DMS 273 (cell line): Measurements from ENCODE around the gene CYP51A1.
"Not testable (repeated sequence)": the region's sequence is repeated elsewhere in the genome, so short reads cannot be mapped to it uniquely, and the experiment has no call there.

Experiments
- DNase-seq: peaks from one replicate; lab custom pipeline; 2025; ENCODE audit not compliant: unreplicated experiment; lab: John Stamatoyannopoulos, UW

CYP51A1 gene

GRCh38 chr7:92134271-92135051 lies at the start of gene CYP51A1:
Gene CYP51A1 (minus strand): TSS chr7:92134477. CDS start chr7:92134364, 113 bp downstream.
- DNase-seq, result peak; percentile 99

DNA sequence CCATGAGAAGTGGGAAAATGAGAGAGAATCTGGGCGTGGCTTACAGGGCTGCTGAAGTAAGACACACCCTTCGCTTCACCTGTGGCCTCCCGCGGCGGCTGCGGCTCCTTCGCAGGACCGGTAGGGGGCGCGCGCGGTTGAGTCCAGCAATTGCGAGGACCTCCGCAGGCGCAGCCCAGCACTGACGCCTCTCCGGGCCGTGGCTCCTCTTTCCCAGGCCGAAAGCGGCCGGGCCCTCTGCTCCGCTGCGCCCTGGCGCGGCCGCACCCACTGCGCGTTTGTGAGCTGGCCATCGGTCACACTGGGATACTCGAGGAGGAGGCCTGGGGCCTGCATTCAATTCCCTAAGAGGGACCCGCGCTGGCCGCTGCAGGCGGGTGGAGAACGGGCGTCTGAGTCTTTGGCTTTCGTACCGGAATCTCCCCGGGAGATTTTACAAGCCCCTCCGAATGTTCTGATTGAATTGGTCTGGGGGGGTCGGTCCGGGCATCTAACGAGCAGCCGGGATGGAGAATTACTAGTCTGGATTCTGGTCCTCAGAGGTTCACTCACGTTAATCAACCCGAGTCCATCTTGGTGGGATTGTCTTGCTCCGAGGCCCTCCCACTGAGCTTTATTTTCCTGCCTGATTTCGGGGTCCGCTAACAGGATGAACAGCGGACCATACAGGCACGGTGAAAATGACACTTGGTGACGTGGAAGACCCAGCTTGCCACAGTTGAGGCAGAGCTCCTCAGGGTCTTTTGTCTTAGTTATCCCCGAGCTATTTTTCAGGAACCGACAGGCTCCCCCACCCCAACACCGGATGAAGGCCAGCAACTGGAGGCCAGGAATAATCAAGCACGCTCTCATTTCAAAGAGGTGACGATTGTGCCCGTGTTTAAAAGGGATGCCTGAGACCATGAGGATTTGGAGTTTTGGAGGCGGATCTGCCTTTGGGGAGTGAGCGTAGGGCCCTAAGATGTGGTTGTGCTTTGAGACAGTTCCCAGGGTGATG lies 44.9 kb upstream of the CYP51A1 start, which contains the start of gene LRRD1:
TSS of gene LRRD1 (minus strand) at position 215 of the 997 bp plus-strand sequence. CDS start 13,940 bp downstream, outside the sequence.
- peak; percentile 95 for DNase-seq

DNA sequence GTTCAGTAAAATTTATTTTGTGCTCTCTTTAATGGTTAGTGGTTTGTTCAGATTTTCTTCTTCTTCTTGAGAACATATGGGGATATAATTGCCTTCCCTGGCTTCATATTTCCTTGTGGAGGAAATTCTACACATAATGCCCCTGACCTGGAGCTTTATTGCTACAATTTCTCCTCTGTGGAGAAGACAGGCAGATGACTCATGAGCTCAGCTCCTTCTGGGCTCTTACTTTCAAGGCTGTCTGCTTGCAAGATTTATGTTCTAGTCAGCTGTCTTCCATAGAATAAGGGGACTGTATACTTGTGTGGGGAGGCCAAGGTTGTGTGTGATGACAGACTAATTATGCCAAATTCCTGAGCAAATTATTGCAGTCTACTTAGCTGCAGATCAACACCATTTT lies 43.1 kb upstream of the CYP51A1 start:
- peak; percentile 70 for DNase-seq

DNA sequence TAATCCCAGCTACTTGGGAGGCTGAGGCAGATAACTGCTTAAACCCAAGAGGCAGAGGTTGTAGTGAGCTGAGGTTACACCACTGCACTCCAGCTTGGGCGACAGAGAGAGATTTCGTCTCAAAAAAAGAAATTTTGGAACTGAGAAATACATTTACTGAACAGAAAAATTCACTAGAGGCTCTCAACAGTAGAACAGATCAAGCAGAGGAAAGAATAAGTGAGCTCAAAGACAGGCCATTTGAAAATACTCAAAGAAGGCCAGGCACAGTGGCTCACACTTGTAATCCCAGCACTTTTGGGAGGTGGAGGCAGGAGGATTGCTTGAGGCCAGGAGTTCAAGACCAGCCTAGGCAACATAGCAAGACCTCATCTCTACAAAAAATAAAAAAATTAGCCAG lies 35.3 kb upstream of the CYP51A1 start:
- not testable (repeated sequence) for DNase-seq

- no peak for DNase-seq
Measured at GRCh38 chr7:92161271-92161670, 27.0 kb upstream of the CYP51A1 start.

GRCh38 chr7:92158660-92159575 lies 24.6 kb upstream of the CYP51A1 start:
- DNase-seq, result no peak

DNA sequence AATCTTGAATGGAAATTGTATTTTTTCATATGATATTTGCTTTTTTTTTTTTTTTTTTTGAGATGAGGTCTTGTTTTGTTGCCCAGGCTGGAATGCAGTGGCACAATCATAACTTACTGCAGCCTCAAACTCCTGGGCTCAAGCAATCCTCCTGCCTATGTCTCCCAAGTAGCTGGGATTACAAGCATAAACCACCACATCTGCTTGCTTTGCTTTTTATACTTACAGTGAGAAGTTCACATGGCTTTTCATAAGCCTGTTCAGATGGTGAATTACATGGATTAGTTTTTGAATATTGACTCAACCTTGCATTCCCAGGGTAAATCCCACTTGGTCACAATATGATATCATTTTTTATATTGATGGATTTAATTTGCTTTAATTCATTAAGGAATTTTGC lies 22.7 kb upstream of the CYP51A1 start:
- peak; percentile 12 for DNase-seq

DNA sequence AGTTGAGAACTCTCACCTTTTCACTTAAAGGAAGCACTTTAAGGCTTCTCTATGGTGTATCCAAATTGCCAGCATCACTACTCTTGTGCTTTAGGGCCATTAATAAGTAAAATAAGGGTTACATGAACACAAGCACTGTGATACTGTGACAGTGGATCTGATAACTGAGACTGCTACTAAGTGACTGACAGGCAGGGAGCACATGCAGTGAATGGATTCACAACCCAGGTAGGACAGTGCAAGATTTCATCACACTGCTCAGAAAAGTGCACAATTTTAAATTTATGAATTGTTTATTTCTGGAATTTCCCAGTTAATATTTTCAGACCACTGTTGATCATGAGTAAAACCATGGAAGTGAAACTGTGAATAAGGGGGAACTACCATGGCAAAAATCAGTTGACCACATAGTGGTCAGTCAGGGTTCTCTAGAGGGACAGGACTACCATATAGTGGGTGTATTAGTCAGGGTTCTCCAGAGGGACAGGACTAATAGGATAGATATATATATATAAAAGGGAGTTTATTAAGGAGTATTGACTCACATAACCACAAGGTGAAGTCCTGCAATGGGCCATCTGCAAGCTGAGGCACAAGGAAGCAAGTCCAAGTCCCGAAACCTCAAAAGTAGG lies 20.9 kb upstream of the CYP51A1 start:
- no peak for DNase-seq

DNA sequence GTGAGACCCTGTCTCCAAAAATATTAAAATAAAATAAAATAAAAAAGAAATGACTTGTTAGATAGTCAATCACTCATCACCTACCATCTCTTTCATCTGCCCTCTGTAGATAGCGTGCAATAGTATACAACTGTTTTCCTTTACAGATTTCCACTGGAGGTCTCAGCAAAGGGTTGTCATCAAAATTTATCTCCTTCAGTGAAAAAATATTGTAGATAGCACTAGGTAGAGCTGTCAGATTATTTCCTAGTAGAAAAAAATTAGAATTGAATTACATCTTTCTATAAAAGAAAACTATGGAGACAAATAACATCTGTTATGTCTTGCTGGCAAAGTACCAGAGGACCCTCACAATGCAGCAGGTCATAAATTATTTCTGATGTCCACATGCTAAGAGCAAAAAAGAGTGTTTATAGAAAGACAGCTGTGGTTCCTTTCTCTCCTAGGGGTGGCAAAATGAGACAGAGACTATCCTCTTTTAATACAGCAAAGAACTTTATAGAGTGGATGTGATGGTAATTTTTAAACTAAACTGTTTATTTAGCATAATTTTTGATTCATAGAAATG lies 16.3 kb upstream of the CYP51A1 start:
- peak; percentile 64 for DNase-seq

- DNase-seq, result no peak
Measured at GRCh38 chr7:92149736-92150239, 15.5 kb upstream of the CYP51A1 start.

- not testable (repeated sequence) for DNase-seq
Measured at GRCh38 chr7:92143192-92143880, 9.1 kb upstream of the CYP51A1 start.

DNA sequence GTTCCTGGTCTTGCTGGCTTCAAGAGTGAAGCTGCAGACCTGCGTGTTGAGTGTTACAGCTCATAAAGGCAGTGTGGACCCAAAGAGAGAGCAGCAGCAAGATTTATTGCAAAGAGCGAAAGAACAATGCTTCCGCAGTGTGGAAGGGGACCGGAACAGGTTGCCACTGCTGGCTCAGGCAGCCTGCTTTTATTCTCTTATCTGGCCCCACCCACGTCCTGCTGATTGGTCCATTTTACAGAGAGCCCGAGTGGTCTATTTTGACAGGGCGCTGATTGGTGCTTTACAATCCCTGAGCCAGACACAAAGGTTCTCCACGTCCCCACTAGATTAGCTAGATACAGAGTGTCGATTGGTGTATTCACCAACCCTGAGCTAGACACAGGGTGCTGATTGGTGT lies 8.5 kb upstream of the CYP51A1 start:
- DNase-seq, result not testable (repeated sequence)

- DNase-seq, result no peak
Measured at GRCh38 chr7:92141161-92141560, 6.9 kb upstream of the CYP51A1 start.

DNA sequence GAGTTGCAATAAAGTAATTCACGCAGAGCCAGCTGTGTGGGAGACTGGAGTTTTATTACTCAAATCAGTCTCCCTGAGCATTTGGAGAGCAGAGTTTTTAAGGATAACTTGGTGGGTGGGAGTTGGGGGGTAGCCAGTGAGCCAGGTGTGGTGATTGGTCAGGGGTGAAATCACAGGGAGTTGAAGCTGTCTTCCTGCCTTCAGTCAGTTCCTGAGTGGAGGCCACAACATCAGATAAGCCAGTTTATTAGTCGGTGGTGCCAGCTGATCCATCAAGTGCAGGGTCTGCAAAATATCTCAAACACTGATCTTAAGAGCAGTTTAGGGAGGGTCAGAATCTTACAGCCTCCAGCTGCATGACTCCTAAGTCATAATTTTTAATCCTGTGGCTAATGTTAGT lies 3.3 kb upstream of the CYP51A1 start:
- peak; percentile 73 for DNase-seq

DNA sequence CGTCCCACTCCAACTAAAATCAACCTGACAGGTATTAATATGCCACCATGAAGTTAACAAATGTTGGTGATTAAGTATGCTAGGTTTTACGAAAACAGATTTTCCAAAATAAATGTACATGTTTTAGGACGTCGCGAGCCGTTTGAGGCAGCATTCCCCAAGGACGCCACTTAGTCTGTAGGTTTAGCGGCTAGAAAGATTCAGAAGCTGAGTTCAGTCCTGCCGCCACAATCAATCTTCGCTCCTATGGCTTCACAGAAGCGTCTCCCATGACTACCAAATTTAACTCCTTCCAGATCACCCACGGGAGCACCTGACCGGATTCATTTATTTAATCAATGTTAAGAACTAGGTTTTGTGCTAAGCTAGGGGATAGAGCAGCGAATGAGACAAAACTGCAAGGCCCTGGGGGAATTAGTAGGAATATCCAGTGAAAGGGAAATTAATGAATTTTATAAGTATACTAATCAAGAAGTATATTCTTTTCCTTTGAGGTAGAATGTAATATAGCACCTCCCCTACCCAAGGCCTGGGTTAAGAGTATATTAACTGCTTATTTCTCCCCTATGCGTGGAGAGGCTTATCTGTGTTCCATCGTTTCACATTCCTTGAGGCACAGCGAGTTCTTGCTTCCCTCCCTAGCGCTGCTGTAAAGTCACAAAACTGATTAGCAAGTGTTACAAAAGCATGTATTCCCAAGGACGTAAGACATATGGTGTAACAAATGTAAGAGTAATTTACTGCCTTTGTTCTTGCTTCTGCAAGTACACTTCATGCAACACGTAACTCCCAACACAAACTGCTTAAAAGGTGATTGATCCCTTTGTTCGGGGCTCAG lies 994 bp upstream of the CYP51A1 start:
- DNase-seq, result peak; percentile 76

- DNase-seq, result peak; percentile 93
Measured at GRCh38 chr7:92133737-92134270, 473 bp downstream of the CYP51A1 start.

DNA sequence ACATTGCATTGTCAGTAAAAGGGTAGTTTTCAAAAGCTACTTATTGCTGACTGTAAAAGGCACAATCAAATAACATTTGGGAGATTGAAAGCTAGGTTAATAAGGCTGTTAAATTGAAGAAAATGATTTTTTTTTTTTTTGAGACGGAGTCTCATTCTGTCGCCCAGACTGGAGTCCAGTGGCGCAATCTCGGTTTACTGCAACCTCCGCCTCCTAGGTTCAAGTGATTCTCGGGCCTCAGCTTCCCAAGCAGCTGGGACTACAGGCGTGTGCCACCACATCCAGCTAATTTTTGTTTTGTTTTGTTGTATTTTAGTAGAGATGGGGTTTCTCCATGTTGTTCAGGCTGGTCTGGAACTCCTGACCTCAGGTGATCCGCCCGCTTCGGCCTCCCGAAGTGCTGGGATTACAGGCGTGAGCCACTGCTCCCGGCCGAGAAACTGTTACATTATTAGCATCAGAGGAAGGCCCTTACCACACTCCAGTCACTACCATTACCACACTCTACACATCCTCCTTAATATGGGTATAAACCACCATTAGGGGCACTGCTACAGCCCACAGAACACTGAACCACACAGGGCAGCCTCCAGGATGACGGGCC lies 1.0 kb downstream of the CYP51A1 start:
- peak; percentile 59 for DNase-seq
